Hepatocyte (in vitro differentiated cells): ENCODE results near the gene TPRN.

Source experiments
- EZH2 ChIP-seq: fragments of 200-600 bp; sonication (generic); IDR thresholded peaks from 2 replicates; pipeline ENCODE4 v1.6.1; 2016; ENCODE audit warnings: antibody characterized with exemption, mild to moderate bottlenecking, borderline replicate concordance
- TF ChIP-seq, protein P1 (sequence below): fragments of 200-600 bp; sonication (generic); IDR thresholded peaks from 2 replicates; pipeline ENCODE4 v1.5.1; 2016; ENCODE audit warnings: antibody characterized with exemption, mild to moderate bottlenecking; ENCODE audit not compliant: poor library complexity

- TF ChIP-seq EZH2, result no peak
- TF ChIP-seq, protein P1, sequence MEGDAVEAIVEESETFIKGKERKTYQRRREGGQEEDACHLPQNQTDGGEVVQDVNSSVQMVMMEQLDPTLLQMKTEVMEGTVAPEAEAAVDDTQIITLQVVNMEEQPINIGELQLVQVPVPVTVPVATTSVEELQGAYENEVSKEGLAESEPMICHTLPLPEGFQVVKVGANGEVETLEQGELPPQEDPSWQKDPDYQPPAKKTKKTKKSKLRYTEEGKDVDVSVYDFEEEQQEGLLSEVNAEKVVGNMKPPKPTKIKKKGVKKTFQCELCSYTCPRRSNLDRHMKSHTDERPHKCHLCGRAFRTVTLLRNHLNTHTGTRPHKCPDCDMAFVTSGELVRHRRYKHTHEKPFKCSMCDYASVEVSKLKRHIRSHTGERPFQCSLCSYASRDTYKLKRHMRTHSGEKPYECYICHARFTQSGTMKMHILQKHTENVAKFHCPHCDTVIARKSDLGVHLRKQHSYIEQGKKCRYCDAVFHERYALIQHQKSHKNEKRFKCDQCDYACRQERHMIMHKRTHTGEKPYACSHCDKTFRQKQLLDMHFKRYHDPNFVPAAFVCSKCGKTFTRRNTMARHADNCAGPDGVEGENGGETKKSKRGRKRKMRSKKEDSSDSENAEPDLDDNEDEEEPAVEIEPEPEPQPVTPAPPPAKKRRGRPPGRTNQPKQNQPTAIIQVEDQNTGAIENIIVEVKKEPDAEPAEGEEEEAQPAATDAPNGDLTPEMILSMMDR, result no peak
Measured at GRCh38 chr9:137229903-137230704, 29.6 kb upstream of the TPRN start.
